ENCODE data around the gene CTDSPL. TPM values are rescaled to one million over a fixed set of nuclear protein-coding genes. Genes with fewer than 3 reads are reported as not detected.

The CTDSPL gene
- total RNA-seq, 3 donors from 2014 or later (not counting 1 experiment from before 2014, with no cell fraction given): 0.50 to 3.4 (median 1.8) TPM

DNA sequence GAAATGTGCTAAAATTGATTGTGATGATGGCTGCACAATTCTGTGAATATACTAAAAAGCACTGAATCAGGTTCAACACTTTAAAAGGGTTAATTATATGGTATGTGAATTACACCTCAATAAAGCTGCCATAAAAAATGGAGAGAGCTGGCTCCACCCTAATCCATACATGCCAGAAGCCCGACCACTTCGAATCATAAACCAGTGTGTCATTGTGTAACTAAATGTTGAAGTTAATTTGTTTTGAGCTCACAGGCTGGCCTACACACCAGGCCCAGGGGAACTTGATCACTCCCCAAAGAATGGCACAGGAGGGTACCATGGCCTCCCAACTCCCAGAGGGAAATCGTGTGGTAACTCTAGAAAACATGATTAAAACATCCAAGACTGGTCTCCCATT lies 153.8 kb downstream of the CTDSPL start:
- no peak overlapping the region for H3K4me3 Mint-ChIP-seq
- ATAC-seq: no peak
- H3K9me3 Mint-ChIP-seq: peaks cover 0 to 3% of the 10 kb centered on the region in 2 donors
- Histone ChIP-seq H3K4me1 (ENCODE audit: control insufficient read depth, insufficient read depth, low read length) (no peaks in the 10 kb centered on the region), H3K9me3 (ENCODE audit: control insufficient read depth, insufficient read depth, low read length) (peaks cover 3% of the 10 kb centered on the region), H3K36me3 (ENCODE audit: control insufficient read depth, insufficient read depth, low read length) (peaks cover 23% of the 10 kb centered on the region), H3K27ac (ENCODE audit: low read length) (no peak overlapping the region), H3K4me3 (ENCODE audit: low read length) (no peak overlapping the region), H3K27me3 (ENCODE audit: control insufficient read depth, insufficient read depth, low read length) (no peaks in the 10 kb centered on the region)
- intact Hi-C loops (cut with micrococcal nuclease): no loop called here
- H3K27ac Mint-ChIP-seq: no peak overlapping the region
- peaks cover 0 to 17% of the 10 kb centered on the region in 2 donors for H3K4me1 Mint-ChIP-seq
- no peaks in the 10 kb centered on the region for H3K27me3 Mint-ChIP-seq (ENCODE audit: low read depth in 2 of 2)
- WGBS (ENCODE audit: insufficient coverage): 88% methylated on average over 1 of the region's 3 CpGs
- H3K36me3 Mint-ChIP-seq: peaks cover 22% of the 10 kb centered on the region
- no peak for DNase-seq
- TF ChIP-seq, protein P1, sequence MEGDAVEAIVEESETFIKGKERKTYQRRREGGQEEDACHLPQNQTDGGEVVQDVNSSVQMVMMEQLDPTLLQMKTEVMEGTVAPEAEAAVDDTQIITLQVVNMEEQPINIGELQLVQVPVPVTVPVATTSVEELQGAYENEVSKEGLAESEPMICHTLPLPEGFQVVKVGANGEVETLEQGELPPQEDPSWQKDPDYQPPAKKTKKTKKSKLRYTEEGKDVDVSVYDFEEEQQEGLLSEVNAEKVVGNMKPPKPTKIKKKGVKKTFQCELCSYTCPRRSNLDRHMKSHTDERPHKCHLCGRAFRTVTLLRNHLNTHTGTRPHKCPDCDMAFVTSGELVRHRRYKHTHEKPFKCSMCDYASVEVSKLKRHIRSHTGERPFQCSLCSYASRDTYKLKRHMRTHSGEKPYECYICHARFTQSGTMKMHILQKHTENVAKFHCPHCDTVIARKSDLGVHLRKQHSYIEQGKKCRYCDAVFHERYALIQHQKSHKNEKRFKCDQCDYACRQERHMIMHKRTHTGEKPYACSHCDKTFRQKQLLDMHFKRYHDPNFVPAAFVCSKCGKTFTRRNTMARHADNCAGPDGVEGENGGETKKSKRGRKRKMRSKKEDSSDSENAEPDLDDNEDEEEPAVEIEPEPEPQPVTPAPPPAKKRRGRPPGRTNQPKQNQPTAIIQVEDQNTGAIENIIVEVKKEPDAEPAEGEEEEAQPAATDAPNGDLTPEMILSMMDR (IDR thresholded peaks at IDR 0.05): no peak

DNA sequence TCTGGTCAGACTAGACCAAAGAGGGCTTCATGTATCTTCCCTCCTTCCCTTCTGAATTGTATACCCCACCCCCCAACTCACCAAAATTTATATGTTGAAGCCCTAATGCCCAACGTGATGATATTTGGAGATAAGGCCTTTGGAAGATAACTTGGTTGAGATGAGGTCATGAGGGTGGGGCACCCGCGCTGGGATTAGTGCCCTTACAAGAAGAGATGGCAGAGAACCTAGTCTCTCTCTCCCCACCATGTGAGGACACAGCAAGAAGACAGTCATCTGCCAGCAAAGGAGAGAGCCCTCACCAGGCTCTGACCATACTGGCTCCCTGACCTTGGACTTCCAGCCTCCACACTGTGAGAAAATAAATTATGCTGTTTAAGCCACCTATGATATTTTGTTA lies 154.3 kb downstream of the CTDSPL start:
- peaks cover 22% of the 10 kb centered on the region for H3K36me3 Mint-ChIP-seq
- Histone ChIP-seq H3K36me3 (ENCODE audit: control insufficient read depth, insufficient read depth, low read length) (peaks cover 23% of the 10 kb centered on the region), H3K4me1 (ENCODE audit: control insufficient read depth, insufficient read depth, low read length) (no peaks in the 10 kb centered on the region), H3K27ac (ENCODE audit: low read length) (no peak overlapping the region), H3K27me3 (ENCODE audit: control insufficient read depth, insufficient read depth, low read length) (no peaks in the 10 kb centered on the region), H3K4me3 (ENCODE audit: low read length) (no peak overlapping the region), H3K9me3 (ENCODE audit: control insufficient read depth, insufficient read depth, low read length) (peaks cover 3% of the 10 kb centered on the region)
- ATAC-seq (no peak), DNase-seq (no peak)
- peaks cover 0 to 18% of the 10 kb centered on the region in 2 donors for H3K4me1 Mint-ChIP-seq
- no peak overlapping the region for H3K4me3 Mint-ChIP-seq
- H3K27ac Mint-ChIP-seq: no peak overlapping the region
- TF ChIP-seq, protein P1 (IDR thresholded peaks at IDR 0.05): no peak
- 100% methylated on average over 2 of the region's 3 CpGs for WGBS (ENCODE audit: insufficient coverage)
- intact Hi-C loops (cut with micrococcal nuclease): no loop called here
- H3K9me3 Mint-ChIP-seq: peaks cover 0 to 3% of the 10 kb centered on the region in 2 donors
- H3K27me3 Mint-ChIP-seq (ENCODE audit: low read depth in 2 of 2): no peaks in the 10 kb centered on the region

DNA sequence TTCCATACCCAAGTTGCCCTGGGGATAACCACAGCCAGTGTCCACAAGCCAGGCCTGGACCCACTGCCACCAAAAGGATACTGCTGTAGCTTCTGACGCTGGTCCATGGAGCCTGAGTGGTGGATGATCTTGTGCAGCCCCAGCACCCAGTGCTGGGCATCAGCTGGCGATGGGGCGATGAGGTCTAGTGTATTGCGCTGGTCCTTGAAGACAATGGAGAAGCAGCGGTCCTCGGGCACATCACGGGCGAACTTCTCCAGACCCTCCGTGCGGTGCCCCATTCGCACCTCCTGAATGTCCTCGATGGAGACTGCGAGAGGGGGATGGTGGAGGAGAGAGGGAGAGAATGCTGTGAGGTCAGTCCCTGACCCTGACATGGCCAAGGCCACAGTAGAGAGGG lies 154.7 kb downstream of the CTDSPL start:
- ATAC-seq (no peak), DNase-seq (no peak)
- Mint-ChIP-seq H3K4me1 (peaks cover 0 to 18% of the 10 kb centered on the region in 2 donors), H3K4me3 (no peak overlapping the region), H3K9me3 (peaks cover 0 to 3% of the 10 kb centered on the region in 2 donors), H3K27ac (peak overlapping the region in 1 of 2 donors; percentile 44), H3K36me3 (peaks cover 22% of the 10 kb centered on the region), H3K27me3 (ENCODE audit: low read depth in 2 of 2) (no peaks in the 10 kb centered on the region)
- H3K36me3 ChIP-seq (ENCODE audit: control insufficient read depth, insufficient read depth, low read length): peaks cover 23% of the 10 kb centered on the region
- TF ChIP-seq, protein P1 (IDR thresholded peaks at IDR 0.05): no peak
- H3K4me3 ChIP-seq (ENCODE audit: low read length): no peak overlapping the region
- WGBS (ENCODE audit: insufficient coverage): 99% methylated on average over 13 of the region's 13 CpGs
- H3K27ac ChIP-seq (ENCODE audit: low read length): no peak overlapping the region
- H3K4me1 ChIP-seq (ENCODE audit: control insufficient read depth, insufficient read depth, low read length): no peaks in the 10 kb centered on the region
- no peaks in the 10 kb centered on the region for H3K27me3 ChIP-seq (ENCODE audit: control insufficient read depth, insufficient read depth, low read length)
- peaks cover 3% of the 10 kb centered on the region for H3K9me3 ChIP-seq (ENCODE audit: control insufficient read depth, insufficient read depth, low read length)
- intact Hi-C loops (cut with micrococcal nuclease): no loop called here

DNA sequence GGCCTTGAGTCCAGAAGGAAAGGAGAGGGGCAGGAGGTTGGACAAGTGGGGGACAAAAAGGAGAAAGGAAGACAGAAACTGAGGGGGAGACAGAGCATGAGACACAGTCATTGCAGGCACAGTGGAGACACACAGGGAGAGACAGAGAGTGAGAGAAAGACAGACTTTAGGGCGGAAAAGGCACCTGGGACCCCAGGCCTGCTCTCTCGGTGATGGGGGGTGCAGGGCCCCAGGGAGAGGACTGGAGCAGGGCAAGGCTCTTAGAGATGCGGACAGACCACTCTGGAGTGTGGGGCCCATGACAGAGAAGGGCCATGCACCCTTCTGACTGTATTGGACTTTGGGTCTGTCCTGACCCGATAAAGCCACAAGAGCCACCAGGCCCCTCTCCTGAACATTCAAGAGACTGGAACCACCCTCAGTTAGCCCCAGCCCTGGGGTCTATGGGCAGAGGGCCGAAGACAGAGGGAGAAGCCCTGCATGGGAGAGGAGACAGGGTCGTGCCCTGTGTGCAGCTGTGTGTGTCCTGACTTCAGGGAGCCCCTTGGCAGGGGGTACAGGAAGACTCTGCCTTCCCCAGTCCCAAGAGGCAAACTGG lies 155.3 kb downstream of the CTDSPL start:
- no peak for ATAC-seq
- TF ChIP-seq, protein P1 (IDR thresholded peaks at IDR 0.05): no peak
- no peak overlapping the region for H3K27ac ChIP-seq (ENCODE audit: low read length)
- Mint-ChIP-seq H3K4me3 (no peak overlapping the region), H3K27ac (peak overlapping the region in 1 of 2 donors; percentile 44), H3K36me3 (peaks cover 22% of the 10 kb centered on the region), H3K4me1 (peaks cover 2 to 24% of the 10 kb centered on the region in 2 donors), H3K27me3 (ENCODE audit: low read depth in 2 of 2) (no peaks in the 10 kb centered on the region), H3K9me3 (peaks cover 0 to 3% of the 10 kb centered on the region in 2 donors)
- H3K27me3 ChIP-seq (ENCODE audit: control insufficient read depth, insufficient read depth, low read length): no peaks in the 10 kb centered on the region
- intact Hi-C loops (cut with micrococcal nuclease): no loop called here
- no peaks in the 10 kb centered on the region for H3K4me1 ChIP-seq (ENCODE audit: control insufficient read depth, insufficient read depth, low read length)
- H3K4me3 ChIP-seq (ENCODE audit: low read length): no peak overlapping the region
- H3K9me3 ChIP-seq (ENCODE audit: control insufficient read depth, insufficient read depth, low read length): peaks cover 3% of the 10 kb centered on the region
- H3K36me3 ChIP-seq (ENCODE audit: control insufficient read depth, insufficient read depth, low read length): peaks cover 23% of the 10 kb centered on the region
- DNase-seq: no peak
- 72% methylated on average over 6 of the region's 6 CpGs for WGBS (ENCODE audit: insufficient coverage)
